CD4-positive, alpha-beta T cell (primary cell): ENCODE results near the gene DSCAML1. TPM values are rescaled to one million over a fixed set of nuclear protein-coding genes. Genes with fewer than 3 reads are reported as not detected.

Experiments
- ATAC-seq: fragments of 200-7000 bp; cut with Tn5 transposase; one replicate; pipeline ENCODE4 v1.10.0; 2022; ENCODE audit warnings: mild to moderate bottlenecking; ENCODE audit not compliant: poor library complexity
- CTCF ChIA-PET: fragments of 350-600 bp; sonication (Branson Sonifier 250); formaldehyde crosslinking; loops from one replicate; lab custom pipeline; 2021; ENCODE audit warnings: antibody characterized with exemption, inconsistent platforms; lab: Charles Lee
- POLR2A ChIA-PET: fragments of 350-600 bp; sonication (Branson Sonifier 250); formaldehyde crosslinking; loops from one replicate; lab custom pipeline; 2021; ENCODE audit warnings: antibody characterized with exemption, inconsistent platforms; lab: Charles Lee
- DNase-seq, 14 experiments: peaks; one replicate each; pipeline ENCODE4 v3.0.0-alpha.2; 2013 to 2020; ENCODE audit warnings: mixed read lengths in 2 of 14
- H3K27ac ChIP-seq, 2 donors: one replicate each; pipeline versions ENCODE4 v1.5.1 to v1.7.0; 2013; ENCODE audit warnings: low read length in 2 of 2, low read depth in 1 of 2, mild to moderate bottlenecking in 1 of 2
- H3K27me3 ChIP-seq, 2 experiments: 1 replicate in 1 of 2; 2 replicates in 1 of 2; pipeline versions ENCODE4 v1.6.1 to v1.7.0; 2013; ENCODE audit warnings: low read length in 2 of 2, control low read depth in 1 of 2, mild to moderate bottlenecking in 1 of 2, moderate library complexity in 1 of 2; ENCODE audit not compliant: insufficient read depth in 2 of 2, control insufficient read depth in 1 of 2
- H3K36me3 ChIP-seq: one replicate; pipeline ENCODE4 v1.6.1; 2013; ENCODE audit warnings: low read length, control low read depth; ENCODE audit not compliant: insufficient read depth
- H3K4me1 ChIP-seq: one replicate; pipeline ENCODE4 v1.6.1; 2013; ENCODE audit warnings: low read length, control low read depth; ENCODE audit not compliant: insufficient read depth
- H3K4me3 ChIP-seq: one replicate; pipeline ENCODE4 v1.5.1; 2013; ENCODE audit warnings: mild to moderate bottlenecking, low read length, moderate library complexity
- H3K9me3 ChIP-seq, 2 experiments: 1 replicate in 1 of 2; 2 replicates in 1 of 2; pipeline versions ENCODE4 v1.6.1 to v1.7.0; 2013; ENCODE audit warnings: low read length in 2 of 2, mild to moderate bottlenecking in 2 of 2, control low read depth in 1 of 2, moderate library complexity in 1 of 2; ENCODE audit not compliant: control insufficient read depth in 1 of 2, insufficient read depth in 1 of 2
- H3K27ac Mint-ChIP-seq: one replicate; pipeline ENCODE4 v1.8.0; 2020; ENCODE audit warnings: mixed read lengths
- H3K27me3 Mint-ChIP-seq: one replicate; pipeline ENCODE4 v1.8.0; 2021; ENCODE audit warnings: mixed read lengths
- H3K36me3 Mint-ChIP-seq: one replicate; pipeline ENCODE4 v1.8.0; 2021; ENCODE audit warnings: low read depth, mixed read lengths
- H3K4me1 Mint-ChIP-seq: one replicate; pipeline ENCODE4 v1.8.0; 2021; ENCODE audit warnings: low read depth, mixed read lengths
- H3K4me3 Mint-ChIP-seq: one replicate; pipeline ENCODE4 v1.8.0; 2020; ENCODE audit warnings: mild to moderate bottlenecking, mixed read lengths
- H3K9me3 Mint-ChIP-seq: one replicate; pipeline ENCODE4 v1.8.0; 2020; ENCODE audit warnings: mixed read lengths
- CTCF ChIP-seq: fragments of 200-600 bp; IDR thresholded peaks from one replicate; pipeline ENCODE4 v1.8.0; 2022; ENCODE audit warnings: antibody characterized with exemption, mild to moderate bottlenecking
- intact Hi-C, 2 experiments: fragments of 100-400 bp; cut with DNase I in 1 of 2; cut with micrococcal nuclease in 1 of 2; formaldehyde crosslinking; loops; one replicate each; pipeline versions ENCODE4 v1.15.1 to v1.9.0; 2023 to 2025; cut with DNase I, micrococcal nuclease
- total RNA-seq, 174 experiments: library from RNA in 2 of 174; stranded (reverse) in 2 of 174; gene quantifications; one replicate each; pipeline ENCODE4 v1.2.3 and lab custom pipeline; 2021 to 2026

DSCAML1 gene
- total RNA-seq, 2 experiments from 2014 or later: 0.22 to 0.61 TPM

GRCh38 chr11:117713538-117713991 is 83.5 kb downstream of the DSCAML1 start:
- H3K27ac ChIP-seq: no peak overlapping the region
- ATAC-seq (no peak), DNase-seq (no peak)
- Mint-ChIP-seq H3K4me1 (no peaks in the 10 kb centered on the region), H3K27me3 (peaks cover 39% of the 10 kb centered on the region), H3K36me3 (no peaks in the 10 kb centered on the region), H3K4me3 (no peak overlapping the region), H3K9me3 (no peaks in the 10 kb centered on the region), H3K27ac (no peak overlapping the region)
- intact Hi-C loops: no loop called here
- no peak overlapping the region for H3K4me3 ChIP-seq
- H3K9me3 ChIP-seq: no peaks in the 10 kb centered on the region
- TF ChIP-seq CTCF: no peak
- H3K27me3 ChIP-seq: peaks cover 0 to 11% of the 10 kb centered on the region in 2 experiments
- CTCF ChIA-PET: no interaction called here
- no peaks in the 10 kb centered on the region for H3K36me3 ChIP-seq
- H3K4me1 ChIP-seq: no peaks in the 10 kb centered on the region
- POLR2A ChIA-PET: no interaction called here

- POLR2A ChIA-PET: no interaction called here
- TF ChIP-seq CTCF: no peak
- Mint-ChIP-seq H3K4me1 (no peaks in the 10 kb centered on the region), H3K4me3 (no peak overlapping the region), H3K27ac (no peak overlapping the region), H3K36me3 (no peaks in the 10 kb centered on the region), H3K27me3 (peaks cover 46% of the 10 kb centered on the region), H3K9me3 (no peaks in the 10 kb centered on the region)
- DNase-seq (no peak), ATAC-seq (no peak)
- intact Hi-C loops: no loop called here
- H3K4me1 ChIP-seq: no peaks in the 10 kb centered on the region
- H3K27ac ChIP-seq: no peak overlapping the region
- H3K9me3 ChIP-seq: peaks cover 0 to under 1% of the 10 kb centered on the region in 2 experiments
- CTCF ChIA-PET: interaction anchor here (0.6 kb wide), 1 partner anchor 1729 kb away, joined by 3 read pairs; no protein-coding TSS in a partner anchor
- H3K4me3 ChIP-seq: no peak overlapping the region
- H3K27me3 ChIP-seq: peaks cover 0 to 13% of the 10 kb centered on the region in 2 experiments
- H3K36me3 ChIP-seq: no peaks in the 10 kb centered on the region
These were observed 84.5 kb downstream of the DSCAML1 start for GRCh38 chr11:117712530-117712929.

GRCh38 chr11:117711331-117711730 is 85.7 kb downstream of the DSCAML1 start:
- no peak overlapping the region for H3K4me3 ChIP-seq
- no peaks in the 10 kb centered on the region for H3K4me1 ChIP-seq
- DNase-seq (no peak), ATAC-seq (no peak)
- no peaks in the 10 kb centered on the region for H3K36me3 Mint-ChIP-seq
- H3K9me3 ChIP-seq: peaks cover 0 to 4% of the 10 kb centered on the region in 2 experiments
- no peak overlapping the region for H3K27ac ChIP-seq
- intact Hi-C loops: no loop called here
- H3K4me1 Mint-ChIP-seq: no peaks in the 10 kb centered on the region
- no peak overlapping the region for H3K27ac Mint-ChIP-seq
- peaks cover 0 to 13% of the 10 kb centered on the region in 2 experiments for H3K27me3 ChIP-seq
- H3K36me3 ChIP-seq: no peaks in the 10 kb centered on the region
- CTCF ChIA-PET: no interaction called here
- H3K9me3 Mint-ChIP-seq: no peaks in the 10 kb centered on the region
- POLR2A ChIA-PET: no interaction called here
- no peak for TF ChIP-seq CTCF
- H3K4me3 Mint-ChIP-seq: no peak overlapping the region
- H3K27me3 Mint-ChIP-seq: peaks cover 45% of the 10 kb centered on the region
